ENCODE data around the gene ZNG1E.
"Not testable (repeated sequence)": the region's sequence is repeated elsewhere in the genome, so short reads cannot be mapped to it uniquely, and the experiment has no call there.

The ZNG1E gene

DNA sequence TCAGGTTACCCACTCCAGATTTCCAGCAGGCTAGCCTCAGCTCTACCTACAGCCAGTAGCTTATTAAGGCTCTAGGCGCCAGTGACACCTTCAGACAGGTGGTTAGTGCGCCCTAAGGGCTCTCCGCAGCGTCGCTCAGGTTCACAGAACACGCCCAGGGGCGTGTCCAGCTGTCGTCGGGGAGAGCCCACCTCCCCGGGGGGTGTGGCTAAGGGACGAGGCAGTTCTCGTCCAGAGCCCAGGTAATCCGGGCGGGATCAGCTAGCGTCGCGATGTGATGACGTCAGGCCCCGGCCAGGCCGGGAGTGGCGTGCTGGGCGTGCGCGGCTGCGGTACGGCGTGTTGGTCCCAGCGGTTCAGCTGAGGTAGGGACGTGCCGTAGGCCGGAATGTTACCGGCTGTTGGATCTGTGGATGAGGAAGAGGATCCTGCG is at the start of gene ZNG1E:
TSS of gene ZNG1E (plus strand) at position 340 of the 433 bp plus-strand sequence. CDS start at position 389, 49 bp downstream.
- not testable (repeated sequence) for DNase-seq

DNA sequence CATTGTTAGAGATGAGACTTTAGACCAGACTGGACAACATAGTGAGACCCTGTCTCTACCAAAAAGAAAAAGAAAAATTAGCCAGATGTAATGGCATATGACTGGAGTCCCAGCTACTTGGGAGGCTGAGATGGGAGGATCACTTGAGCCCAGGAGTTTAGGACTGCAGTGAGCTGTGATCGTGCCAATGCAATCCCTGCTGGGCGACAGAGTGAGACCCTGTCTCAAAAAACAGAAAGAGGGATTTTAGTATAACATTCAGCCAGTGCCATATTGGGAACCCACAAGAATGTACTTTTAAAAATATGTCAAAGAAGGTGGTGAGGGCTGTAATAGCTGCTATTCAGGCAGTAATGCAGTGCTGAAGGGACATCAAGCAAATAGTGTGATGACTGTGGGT is 2.1 kb upstream of the ZNG1E start:
- DNase-seq, result not testable (repeated sequence)

DNA sequence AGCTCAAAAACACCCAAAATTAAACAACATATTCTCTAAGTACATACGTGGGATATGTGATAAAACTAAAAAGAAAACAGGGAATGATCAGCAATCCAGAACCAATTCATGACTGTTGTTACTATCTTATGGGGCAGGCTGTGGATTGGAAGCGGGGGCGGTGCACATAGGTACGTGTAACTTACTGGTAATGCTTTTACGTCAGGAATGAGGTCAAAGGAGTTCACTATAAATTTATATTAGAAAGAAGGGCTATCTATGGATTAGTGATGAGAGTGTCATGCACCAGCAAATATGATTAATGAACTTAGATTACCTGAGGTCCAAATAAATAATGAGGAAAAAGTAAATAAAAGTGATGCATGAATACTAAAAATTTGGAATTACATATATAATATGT is 710 bp upstream of the ZNG1E start:
- DNase-seq, result not testable (repeated sequence)

- DNase-seq, result not testable (repeated sequence)
Observed at GRCh38 chr9:65676389-65676788, 661 bp downstream of the ZNG1E start.

DNA sequence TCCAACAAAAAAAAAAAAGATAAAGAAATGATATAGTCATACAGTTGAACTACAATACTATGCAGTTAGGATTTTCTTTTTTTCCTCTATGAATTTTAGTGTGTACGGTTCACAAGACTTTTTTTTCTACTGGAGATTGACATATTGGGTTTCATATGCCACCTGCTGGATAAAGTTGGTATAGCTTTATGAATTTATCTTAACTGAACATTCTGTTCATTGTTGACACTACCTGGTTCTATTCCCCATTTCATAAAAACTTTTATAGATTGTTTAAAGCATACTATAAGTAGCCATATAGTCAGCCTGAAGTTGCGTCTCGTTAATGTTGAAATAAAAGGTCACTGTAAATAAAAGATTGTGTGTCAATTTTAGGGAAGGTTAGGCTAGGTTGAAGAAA is 2.8 kb downstream of the ZNG1E start:
- not testable (repeated sequence) for DNase-seq

DNA sequence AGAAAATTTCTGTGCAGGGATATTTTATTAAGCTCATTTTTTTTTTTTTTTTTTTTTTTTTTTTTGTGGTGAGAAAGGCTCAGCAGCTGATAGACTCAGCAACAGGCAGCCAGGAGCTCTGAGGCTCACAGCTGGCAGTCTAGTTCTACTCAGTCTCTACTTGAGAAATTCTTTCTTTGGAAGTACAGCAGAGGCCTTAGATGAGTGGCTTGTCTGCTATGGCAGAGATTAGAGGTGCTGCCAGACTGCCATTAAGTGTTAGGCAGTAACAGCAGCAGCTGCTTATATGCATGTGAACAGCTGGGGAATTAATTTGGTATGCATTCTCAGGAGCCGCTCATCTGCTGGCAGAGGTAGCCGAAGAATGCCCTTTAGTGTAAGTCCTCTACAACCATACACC is 27.8 kb downstream of the ZNG1E start:
- not testable (repeated sequence) for DNase-seq

DNA sequence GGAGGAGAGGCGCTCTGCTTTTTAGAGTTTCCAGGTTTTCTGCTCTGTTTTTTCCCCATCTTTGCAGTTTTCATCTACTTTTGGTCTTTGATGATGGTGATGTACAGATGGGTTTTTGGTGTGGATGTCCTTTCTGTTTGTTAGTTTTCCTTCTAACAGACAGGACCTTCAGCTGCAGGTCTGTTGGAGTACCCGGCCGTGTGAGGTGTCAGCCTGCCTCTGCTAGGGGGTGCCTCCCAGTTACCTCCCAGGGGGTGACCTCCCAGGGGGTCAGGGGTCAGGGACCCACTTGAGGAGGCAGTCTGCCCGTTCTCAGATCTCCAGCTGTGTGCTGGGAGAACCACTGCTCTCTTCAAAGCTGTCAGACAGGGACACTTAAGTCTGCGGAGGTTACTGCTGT is 38.7 kb downstream of the ZNG1E start:
- not testable (repeated sequence) for DNase-seq

DNA sequence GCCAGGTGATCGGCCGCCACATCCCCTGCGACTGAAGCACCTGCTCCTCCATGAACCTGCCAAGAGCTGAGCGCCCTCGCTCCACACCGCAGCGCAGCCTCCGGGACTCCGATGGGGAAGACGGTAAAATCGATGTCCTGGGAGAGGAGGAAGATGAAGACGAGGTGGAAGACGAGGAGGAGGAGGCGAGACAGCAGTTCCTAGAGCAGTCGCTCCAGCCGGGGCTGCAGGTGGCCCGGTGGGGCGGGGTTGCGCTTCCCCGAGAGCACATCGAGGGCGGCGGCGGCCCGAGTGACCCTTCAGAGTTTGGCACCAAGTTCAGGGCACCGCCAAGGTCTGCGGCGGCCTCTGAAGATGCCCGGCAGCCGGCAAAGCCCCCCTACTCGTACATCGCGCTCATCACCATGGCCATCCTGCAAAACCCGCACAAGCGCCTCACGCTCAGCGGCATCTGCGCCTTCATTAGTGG is 61.4 kb downstream of the ZNG1E start, which contains the start of gene FOXD4L4:
TSS of gene FOXD4L4 (plus strand) at position 51 of the 469 bp plus-strand sequence. CDS start at position 51, 0 bp downstream.
- not testable (repeated sequence) for DNase-seq

DNA sequence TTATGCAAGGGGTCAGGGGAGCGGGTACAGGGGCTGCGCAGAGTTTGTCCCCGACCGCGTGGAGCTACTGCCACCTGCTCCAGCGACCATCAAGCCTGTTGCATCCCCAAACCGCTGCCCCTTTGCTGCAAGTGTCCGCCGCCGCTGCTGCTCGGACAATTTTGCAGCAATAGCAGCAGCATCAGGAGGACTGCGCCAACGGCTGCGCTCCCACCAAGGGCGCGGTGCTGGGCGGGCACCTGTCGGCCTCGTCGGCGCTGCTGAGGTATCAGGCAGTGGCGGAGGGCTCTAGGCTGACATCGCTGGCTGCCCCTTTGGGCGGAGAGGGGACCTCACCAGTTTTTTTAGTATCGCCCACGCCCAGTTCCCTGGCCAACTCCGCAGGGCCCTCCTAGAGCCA is 62.4 kb downstream of the ZNG1E start:
- DNase-seq, result not testable (repeated sequence)
